Measurements from ENCODE around the gene COL10A1.
"Not testable (repeated sequence)": the region's sequence is repeated elsewhere in the genome, so short reads cannot be mapped to it uniquely, and the experiment has no call there.

COL10A1 gene

DNA sequence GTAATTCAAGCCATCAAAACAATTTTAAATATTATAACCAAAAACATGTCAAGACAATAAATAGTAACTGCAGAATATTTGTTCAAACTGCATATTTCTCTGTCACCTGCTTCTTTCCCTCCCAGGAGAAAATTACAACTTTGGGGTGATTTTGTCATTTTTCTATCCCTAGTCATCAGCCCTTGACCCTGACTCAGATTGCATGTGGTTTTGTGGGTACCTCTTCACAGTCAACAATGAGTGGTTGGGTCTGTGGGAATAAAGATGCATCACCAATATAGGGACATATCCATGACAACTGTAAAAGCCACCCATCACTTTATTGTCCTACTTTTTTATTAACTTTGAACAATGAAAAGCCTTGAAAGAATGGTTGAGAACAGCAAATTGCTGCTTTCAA, 7.3 kb downstream of the COL10A1 start:
- DNase-seq: no peak

GRCh38 chr6:116115781-116116180, 10.2 kb downstream of the COL10A1 start:
- no peak for DNase-seq

- no peak for DNase-seq
Measured at GRCh38 chr6:116113386-116113785, 12.5 kb downstream of the COL10A1 start.

- DNase-seq: no peak
Measured at GRCh38 chr6:116111552-116112528, 14.1 kb downstream of the COL10A1 start.

DNA sequence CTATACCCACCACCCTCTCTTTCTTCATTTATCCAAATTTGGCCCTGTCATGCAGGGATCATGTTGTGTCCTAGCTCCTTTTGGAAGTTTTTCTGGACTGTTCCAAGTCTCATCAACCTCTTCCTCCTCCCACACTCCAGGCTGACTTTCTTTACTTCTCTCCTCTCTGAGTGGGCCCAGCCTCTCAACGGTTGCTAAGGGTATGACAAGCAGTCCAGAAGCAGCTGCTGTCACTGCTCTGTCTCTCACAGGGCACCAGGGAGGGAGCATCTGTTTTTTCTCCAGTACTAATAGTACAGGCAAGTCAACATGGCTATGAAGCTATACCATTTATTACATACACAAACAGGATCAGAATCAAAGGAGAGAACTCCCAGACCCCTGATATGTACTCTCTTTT, 17.1 kb downstream of the COL10A1 start:
- DNase-seq: no peak

DNA sequence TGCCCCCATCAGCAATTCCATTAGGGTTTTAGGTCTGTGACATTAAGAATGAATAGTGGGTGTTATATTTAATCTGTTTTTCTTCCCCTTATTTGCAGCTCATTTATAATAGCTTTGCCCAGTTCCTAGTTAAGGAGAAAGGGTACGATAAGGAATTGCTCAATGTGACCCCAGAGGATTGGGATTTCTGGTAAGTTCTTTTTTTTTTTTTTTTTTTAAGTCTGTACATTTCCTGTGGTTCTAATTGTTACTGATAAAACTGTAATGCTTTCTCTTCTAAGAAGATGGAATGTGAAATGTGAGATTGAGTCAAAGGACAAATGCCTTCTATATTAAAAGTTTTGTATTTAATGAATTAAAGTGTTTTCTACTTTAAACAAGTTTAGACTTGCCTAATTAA, 19.8 kb downstream of the COL10A1 start:
- DNase-seq: no peak

GRCh38 chr6:116105247-116105646, 20.7 kb downstream of the COL10A1 start:
- DNase-seq: no peak

DNA sequence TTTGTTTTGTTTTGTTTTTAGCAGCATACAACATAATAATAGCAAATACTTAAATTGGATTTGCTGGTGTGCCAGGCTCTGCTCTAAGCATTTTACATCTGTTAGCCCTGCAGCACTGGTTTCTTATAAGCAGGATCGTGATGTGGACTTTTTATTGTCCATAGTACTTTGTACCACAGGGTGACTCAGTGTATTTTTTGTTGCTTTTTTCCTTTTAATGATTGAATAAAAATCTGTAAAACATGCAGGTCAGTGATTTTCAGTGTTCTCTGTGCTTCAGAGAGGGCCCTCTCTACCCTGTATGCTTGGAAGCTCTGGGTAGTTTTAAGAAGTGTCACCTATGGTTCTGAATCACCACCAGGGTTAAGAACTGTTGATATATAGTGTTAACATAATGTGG, 21.3 kb downstream of the COL10A1 start:
- DNase-seq: no peak

DNA sequence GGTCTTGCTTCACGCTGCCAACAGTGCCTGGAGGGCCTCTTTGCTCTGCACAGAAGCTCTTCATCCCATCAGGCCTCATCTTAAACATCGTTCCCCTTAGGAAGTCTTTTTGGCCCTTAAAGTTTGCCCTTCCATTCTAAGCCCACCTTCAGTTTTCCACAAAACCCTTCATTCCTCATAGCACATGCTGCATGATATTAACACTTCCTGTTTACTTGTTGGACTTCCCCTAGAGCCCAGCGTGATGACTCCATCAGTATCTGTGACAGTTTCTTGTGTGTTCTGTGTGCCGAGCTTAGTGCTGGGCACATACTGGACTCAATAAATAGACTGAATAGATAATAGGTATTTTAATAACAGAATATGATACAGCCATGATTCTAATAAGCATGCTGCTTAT, 23.1 kb downstream of the COL10A1 start:
- DNase-seq: no peak

GRCh38 chr6:116101790-116102189, 24.1 kb downstream of the COL10A1 start:
- DNase-seq: no peak

GRCh38 chr6:116101302-116101718, 24.6 kb downstream of the COL10A1 start:
- no peak for DNase-seq

- no peak for DNase-seq
Measured at GRCh38 chr6:116100419-116101301, 25.3 kb downstream of the COL10A1 start, which contains the start of gene NT5DC1. NT5DC1 (plus strand) TSS chr6:116100853; CDS start chr6:116100931, 78 bp downstream.

DNA sequence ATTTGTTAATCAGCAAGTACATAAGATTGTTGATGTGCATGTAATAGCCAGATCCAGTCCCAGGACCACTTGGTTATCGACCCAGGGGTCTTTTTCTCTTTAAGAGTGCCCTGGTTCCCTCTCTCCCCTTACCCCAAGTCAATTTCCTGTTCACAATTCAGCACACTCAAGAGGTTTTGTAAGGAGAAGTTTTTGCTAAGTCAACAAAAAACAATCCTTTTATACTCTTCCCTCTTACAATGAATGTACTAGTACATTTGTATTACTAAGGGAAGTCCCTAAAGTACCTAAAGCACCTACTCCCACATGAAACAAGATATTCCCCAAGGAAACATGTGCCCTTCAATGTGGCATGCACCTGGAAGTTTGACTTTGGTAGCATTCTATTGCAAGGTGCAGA, 26.9 kb downstream of the COL10A1 start:
- DNase-seq: no peak

DNA sequence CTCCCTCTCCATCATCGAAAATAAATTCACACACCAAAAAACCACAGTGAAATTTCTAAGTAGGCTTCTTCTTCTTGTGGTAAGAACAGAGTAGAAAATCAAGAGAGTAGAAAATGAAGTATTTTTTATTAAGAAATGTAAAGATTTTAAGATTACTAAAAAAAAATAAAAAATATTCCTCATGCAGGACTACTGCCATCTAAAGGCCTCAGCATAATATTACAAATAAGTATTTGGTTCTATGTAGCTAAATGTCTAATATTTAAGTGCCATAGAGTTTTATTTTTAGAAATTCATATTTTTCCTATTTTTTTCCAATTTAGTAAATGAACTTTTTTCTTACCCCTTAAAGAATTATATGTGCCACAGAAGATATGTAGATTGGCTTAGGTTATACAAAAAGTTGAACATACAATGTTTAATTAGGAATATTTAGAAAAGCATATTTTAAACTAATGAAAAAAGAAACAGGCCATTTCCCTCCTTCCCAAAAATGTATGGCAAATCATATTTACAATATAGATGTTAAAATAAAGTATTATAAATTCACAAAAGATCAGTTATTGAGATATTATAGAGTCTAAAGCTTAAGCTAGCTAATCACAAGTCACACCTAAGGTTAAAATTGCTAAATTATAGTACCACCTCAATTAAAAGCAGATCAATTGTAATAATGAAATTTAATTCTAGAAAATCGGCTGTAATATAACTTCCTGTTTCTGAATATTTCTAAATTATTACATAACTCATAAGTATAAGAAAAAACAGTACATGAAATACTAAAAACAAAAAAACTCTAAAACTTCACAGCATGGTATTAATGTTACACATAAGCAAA, 28.7 kb downstream of the COL10A1 start:
- no peak for DNase-seq

DNA sequence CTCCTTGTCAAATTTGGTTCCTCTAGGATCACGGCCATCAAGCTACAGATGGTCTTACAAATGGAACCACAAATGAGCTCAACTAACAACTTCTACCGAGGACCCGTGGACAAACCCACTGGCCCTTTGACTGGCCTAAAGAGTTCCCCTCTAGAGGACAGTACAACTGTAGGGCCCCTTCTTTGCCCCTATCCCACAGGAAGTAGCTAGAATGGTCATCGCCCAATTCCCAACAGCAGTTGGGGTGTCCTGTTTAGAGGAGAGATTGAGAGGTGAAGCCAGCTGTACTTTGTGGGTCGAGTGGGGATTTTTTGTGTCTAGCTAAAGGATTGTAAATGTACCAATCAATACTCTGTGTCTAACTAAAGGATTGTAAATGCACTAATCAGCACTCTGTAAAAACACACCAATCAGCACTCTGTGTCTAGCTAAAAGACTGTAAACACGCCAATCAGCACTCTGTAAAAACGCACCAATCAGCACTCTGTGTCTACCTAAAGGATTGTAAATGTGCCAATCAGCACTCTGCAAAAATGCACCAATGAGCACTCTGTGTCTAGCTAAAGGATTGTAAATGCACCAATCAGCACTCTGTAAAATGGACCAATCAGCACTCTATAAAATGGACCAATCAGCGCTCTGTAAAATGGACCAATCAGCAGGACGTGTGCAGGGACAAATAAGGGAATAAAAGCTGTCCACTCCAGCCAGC, 29.7 kb downstream of the COL10A1 start:
- not testable (repeated sequence) for DNase-seq

GRCh38 chr6:116094041-116094440, 31.9 kb downstream of the COL10A1 start:
- DNase-seq: no peak

- no peak for DNase-seq
Measured at GRCh38 chr6:116090251-116090650, 35.7 kb downstream of the COL10A1 start.

- no peak for DNase-seq
Measured at GRCh38 chr6:116088946-116089345, 37.0 kb downstream of the COL10A1 start.

DNA sequence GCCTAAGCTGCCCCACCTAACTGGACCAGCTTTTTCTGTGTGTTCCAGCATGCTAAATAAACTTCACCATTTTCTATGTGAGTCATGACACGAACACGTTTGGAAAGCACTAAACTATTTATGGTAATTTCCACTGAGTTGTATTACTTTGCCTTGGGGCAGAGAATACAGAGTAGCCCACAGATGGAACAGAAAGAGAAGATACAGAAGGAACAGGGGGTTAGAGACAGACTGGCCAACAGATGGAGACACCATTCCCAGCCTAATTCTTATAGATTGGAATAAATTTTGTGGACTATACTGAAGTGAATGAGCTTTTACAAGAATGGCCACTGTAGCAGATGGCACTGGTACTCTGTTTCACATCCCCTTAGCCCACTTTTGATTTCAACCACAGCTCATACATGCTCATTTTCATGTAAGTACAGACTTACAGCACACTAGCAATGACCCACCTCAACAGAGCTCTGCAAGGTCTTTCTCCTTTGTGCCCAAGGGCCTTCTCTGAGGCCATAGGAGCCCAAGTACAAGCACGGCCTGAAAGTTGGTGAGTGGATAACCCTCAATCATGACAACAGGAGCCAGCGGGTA, 38.4 kb downstream of the COL10A1 start:
- DNase-seq: no peak

- DNase-seq: no peak
Measured at GRCh38 chr6:116084284-116084683, 41.6 kb downstream of the COL10A1 start.

DNA sequence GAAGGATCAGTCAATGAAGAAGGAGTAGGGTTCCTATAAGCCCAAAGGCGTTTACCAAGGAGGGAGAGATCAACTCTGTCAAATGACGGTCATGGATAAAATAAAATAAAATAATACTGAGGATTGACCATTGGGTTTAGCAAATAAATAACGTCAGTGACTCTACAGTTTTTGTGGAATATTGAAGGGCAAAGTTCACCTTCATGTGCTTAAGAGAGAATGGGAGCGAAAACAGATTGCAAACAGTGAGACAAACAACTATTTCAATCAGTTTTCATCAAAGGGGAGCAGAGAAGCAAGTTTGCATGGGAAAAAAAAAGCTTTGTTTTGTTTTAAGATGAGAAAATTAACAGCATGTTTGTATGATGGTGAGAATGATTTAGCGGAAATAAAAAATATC, 42.9 kb downstream of the COL10A1 start:
- DNase-seq: no peak

DNA sequence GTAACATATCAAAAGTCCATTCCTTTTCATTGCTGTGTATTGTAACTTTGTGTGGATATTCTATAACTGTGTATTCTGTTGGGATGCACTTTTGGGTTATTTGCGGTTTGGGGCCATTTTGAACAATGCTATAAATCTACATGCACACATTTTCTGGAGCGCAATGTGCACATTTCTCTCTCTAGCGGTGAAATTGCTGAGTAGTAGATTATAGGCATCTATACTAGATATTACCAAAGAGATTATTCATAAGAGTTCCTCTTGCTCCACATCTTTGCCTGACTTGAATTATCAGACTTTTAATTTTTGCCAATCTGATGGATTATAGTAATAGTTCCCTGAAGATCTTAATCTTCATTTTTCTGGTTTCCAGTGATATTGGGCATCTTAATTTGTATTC, 47.0 kb downstream of the COL10A1 start:
- DNase-seq: no peak
